ENCODE data around the gene TCEA3. TPM values are rescaled to one million over a fixed set of nuclear protein-coding genes. Genes with fewer than 3 reads are reported as not detected.

The TCEA3 gene
- 27.4 TPM for polyA plus RNA-seq (2013, experiment 1 of 2)
- polyA plus RNA-seq (2013, experiment 2 of 2) = 25.9 TPM

DNA sequence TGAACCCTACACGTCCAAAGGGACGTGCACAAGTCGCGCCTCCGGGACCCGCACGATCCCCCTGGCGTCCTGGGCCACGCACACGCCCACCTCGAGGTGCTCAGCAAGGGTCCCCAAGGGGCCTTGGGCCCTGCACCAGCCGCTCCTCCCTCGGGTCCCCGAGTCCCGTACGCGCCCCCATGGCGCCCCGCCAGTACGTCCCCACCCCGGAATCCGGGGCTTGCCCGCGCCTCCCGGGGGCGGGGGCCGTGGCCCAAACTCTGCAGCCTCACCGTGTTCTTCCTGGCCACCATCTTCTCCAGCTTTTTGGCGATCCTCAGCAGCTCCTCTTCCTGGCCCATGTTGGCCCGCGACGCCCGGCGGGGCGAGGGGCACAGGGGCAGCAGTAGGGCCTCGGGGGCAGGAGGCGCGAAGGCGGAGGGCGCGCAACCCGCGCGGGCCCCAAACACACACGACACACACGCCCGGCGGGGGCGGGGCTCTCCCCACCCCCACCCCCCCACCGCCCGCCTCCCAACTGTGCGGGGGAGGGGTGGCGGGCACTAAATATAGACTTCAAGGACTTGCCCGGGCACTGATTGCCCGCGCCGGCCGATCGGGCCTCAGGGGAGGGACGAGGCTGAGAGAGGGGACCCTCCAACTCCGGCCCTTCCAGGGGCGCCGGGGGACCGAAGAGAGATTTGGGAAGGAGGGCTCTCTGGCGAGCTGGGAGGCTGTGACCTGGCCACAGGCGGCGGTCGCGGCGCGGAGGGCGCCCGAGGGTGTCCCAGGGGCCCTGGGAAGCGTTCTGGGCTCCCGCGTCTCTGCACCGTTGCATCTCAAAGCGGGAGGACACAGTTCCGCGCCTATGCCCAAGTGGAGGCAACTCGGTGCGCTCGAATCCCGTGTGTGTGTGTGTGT, at the start of gene TCEA3:
TCEA3 (minus strand) TSS at position 456 of the 900 bp plus-strand sequence; CDS start at position 341, 115 bp downstream.
- peak within 1 kb of the TSS; percentile 90 for H4K91ac ChIP-seq (ENCODE audit: low read length)
- H3K14ac ChIP-seq (ENCODE audit: low read length in 2 of 2) = peak within 1 kb of the TSS in 1 of 2 experiments; percentile 95
- no peak within 1 kb of the TSS for H2BK5ac ChIP-seq (ENCODE audit: low read depth, low read length, poor library complexity, severe bottlenecking)
- no peaks in the 10 kb centered on the region for H3K9me3 ChIP-seq (ENCODE audit: control insufficient read depth, low read length)
- H3K18ac ChIP-seq (ENCODE audit: low read depth in 1 of 2, low read length in 2 of 2) = peak within 1 kb of the TSS; percentile 94 to 97
- peak within 1 kb of the TSS; percentile 46 for H2AFZ ChIP-seq (ENCODE audit: low read depth, low read length)
- peaks cover 5 to 34% of the 10 kb centered on the region in 2 experiments for H3K36me3 ChIP-seq (ENCODE audit: control insufficient read depth in 1 of 2, insufficient read depth in 2 of 2, low read depth in 1 of 2, low read length in 2 of 2)
- H3K4me2 ChIP-seq (ENCODE audit: low read length, poor library complexity, severe bottlenecking) = peak within 1 kb of the TSS; percentile 96
- no peak within 1 kb of the TSS for H2AK5ac ChIP-seq (ENCODE audit: low read length, severe bottlenecking)
- peak within 1 kb of the TSS; percentile 70 to 81 for H3K4me3 ChIP-seq (ENCODE audit: insufficient read depth in 1 of 2, low read depth in 1 of 2, low read length in 2 of 2)
- H3K4me1 ChIP-seq (ENCODE audit: control insufficient read depth, insufficient read depth, low read depth, low read length) = peaks cover 25% of the 10 kb centered on the region
- H2BK12ac ChIP-seq (ENCODE audit: low read length in 2 of 2) = peak within 1 kb of the TSS; percentile 57 to 96
- 4% methylated on average over 35 of the region's 84 CpGs for WGBS
- no peaks in the 10 kb centered on the region for H3K27me3 ChIP-seq (ENCODE audit: control insufficient read depth in 1 of 2, insufficient read depth in 1 of 2, low read length in 2 of 2)
- H3K23ac ChIP-seq (ENCODE audit: low read length in 2 of 2) = peak within 1 kb of the TSS in 1 of 2 experiments; percentile 81
- H2BK120ac ChIP-seq (ENCODE audit: low read depth, low read length) = peak within 1 kb of the TSS; percentile 96
- peaks cover 2% of the 10 kb centered on the region for H3K79me1 ChIP-seq (replicated peaks; ENCODE audit: low read length, poor library complexity, severe bottlenecking)
- peak within 1 kb of the TSS; percentile 75 for H3K9ac ChIP-seq (ENCODE audit: low read length)
- peak within 1 kb of the TSS; percentile 95 for H4K8ac ChIP-seq (ENCODE audit: low read length)
- no peak within 1 kb of the TSS for H3K27ac ChIP-seq (ENCODE audit: low read length, poor library complexity, severe bottlenecking)
- peak; percentile 45 for DNase-seq
- peak within 1 kb of the TSS; percentile 96 for H2BK15ac ChIP-seq (ENCODE audit: low read depth, poor library complexity, severe bottlenecking)
- H3K4ac ChIP-seq (ENCODE audit: low read depth in 1 of 2, low read length in 2 of 2) = peak within 1 kb of the TSS; percentile 76 to 91

DNA sequence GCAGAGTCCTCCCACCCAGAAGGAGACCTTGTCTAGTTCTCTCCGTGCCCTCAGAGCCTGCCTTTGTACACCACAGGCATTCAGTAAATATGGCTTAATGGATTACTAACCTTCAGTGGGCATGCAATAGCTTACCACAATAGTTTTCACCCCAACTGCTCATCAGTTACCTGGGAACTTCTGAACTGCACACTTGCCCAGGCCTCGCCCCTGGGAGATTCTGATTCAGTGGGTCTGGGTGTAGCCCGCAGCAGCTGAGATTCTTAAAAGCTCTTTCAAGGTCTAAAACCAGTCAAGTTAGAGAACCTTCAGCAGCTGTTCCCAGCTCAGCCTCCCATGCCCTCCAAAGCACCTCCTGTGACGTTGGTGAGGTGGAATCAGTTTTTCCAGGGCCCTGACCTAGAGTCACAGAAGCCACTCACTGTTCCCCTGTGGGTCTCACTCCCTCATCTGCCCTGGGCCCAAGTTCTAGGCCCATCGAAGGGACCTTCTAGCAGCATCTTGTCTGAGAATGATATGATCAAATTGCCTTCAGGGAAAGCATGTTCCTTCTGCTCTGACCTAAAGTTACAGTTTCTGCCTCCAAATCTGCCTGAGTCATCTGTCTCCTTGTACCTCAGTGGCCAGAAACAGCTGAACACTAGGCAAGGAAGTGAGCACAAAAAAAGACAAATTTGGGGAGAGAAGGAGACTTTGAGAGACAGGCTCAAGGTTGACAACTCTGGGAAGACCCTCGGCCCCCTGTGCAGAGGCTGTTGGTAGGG, 48.7 kb upstream of the TCEA3 start:
- H2BK120ac ChIP-seq (ENCODE audit: low read depth, low read length) = no peak overlapping the region
- H3K79me1 ChIP-seq (replicated peaks; ENCODE audit: low read length, poor library complexity, severe bottlenecking) = peaks cover 37% of the 10 kb centered on the region
- no peak overlapping the region for H3K18ac ChIP-seq (ENCODE audit: low read depth in 1 of 2, low read length in 2 of 2)
- H2AFZ ChIP-seq (ENCODE audit: low read depth, low read length) = no peak overlapping the region
- no peak overlapping the region for H2BK15ac ChIP-seq (ENCODE audit: low read depth, poor library complexity, severe bottlenecking)
- peak overlapping the region in 1 of 2 experiments; percentile 35 for H3K4me3 ChIP-seq (ENCODE audit: insufficient read depth in 1 of 2, low read depth in 1 of 2, low read length in 2 of 2)
- peaks cover 16% of the 10 kb centered on the region for H3K4me1 ChIP-seq (ENCODE audit: control insufficient read depth, insufficient read depth, low read depth, low read length)
- H3K23ac ChIP-seq (ENCODE audit: low read length in 2 of 2) = no peak overlapping the region
- no peak overlapping the region for H2BK12ac ChIP-seq (ENCODE audit: low read length in 2 of 2)
- no peaks in the 10 kb centered on the region for H3K27me3 ChIP-seq (ENCODE audit: control insufficient read depth in 1 of 2, insufficient read depth in 1 of 2, low read length in 2 of 2)
- no peak overlapping the region for H4K91ac ChIP-seq (ENCODE audit: low read length)
- no peak overlapping the region for H3K27ac ChIP-seq (ENCODE audit: low read length, poor library complexity, severe bottlenecking)
- H3K9me3 ChIP-seq (ENCODE audit: control insufficient read depth, low read length) = no peaks in the 10 kb centered on the region
- WGBS = 89% methylated on average over 6 of the region's 6 CpGs
- peak overlapping the region; percentile 67 for H3K9ac ChIP-seq (ENCODE audit: low read length)
- H3K14ac ChIP-seq (ENCODE audit: low read length in 2 of 2) = no peak overlapping the region
- H2AK5ac ChIP-seq (ENCODE audit: low read length, severe bottlenecking) = no peak overlapping the region
- H4K8ac ChIP-seq (ENCODE audit: low read length) = no peak overlapping the region
- H3K4me2 ChIP-seq (ENCODE audit: low read length, poor library complexity, severe bottlenecking) = no peak overlapping the region
- peaks cover 7 to 9% of the 10 kb centered on the region in 2 experiments for H3K36me3 ChIP-seq (ENCODE audit: control insufficient read depth in 1 of 2, insufficient read depth in 2 of 2, low read depth in 1 of 2, low read length in 2 of 2)
- no peak overlapping the region for H3K4ac ChIP-seq (ENCODE audit: low read depth in 1 of 2, low read length in 2 of 2)
- no peak overlapping the region for H2BK5ac ChIP-seq (ENCODE audit: low read depth, low read length, poor library complexity, severe bottlenecking)
- no peak for DNase-seq

GRCh38 chr1:23472351-23473036, 47.9 kb upstream of the TCEA3 start:
- H3K9me3 ChIP-seq (ENCODE audit: control insufficient read depth, low read length) = no peaks in the 10 kb centered on the region
- no peaks in the 10 kb centered on the region for H3K27me3 ChIP-seq (ENCODE audit: control insufficient read depth in 1 of 2, insufficient read depth in 1 of 2, low read length in 2 of 2)
- H2AFZ ChIP-seq (ENCODE audit: low read depth, low read length) = no peak overlapping the region
- peaks cover 16% of the 10 kb centered on the region for H3K4me1 ChIP-seq (ENCODE audit: control insufficient read depth, insufficient read depth, low read depth, low read length)
- H2AK5ac ChIP-seq (ENCODE audit: low read length, severe bottlenecking) = no peak overlapping the region
- no peak overlapping the region for H2BK15ac ChIP-seq (ENCODE audit: low read depth, poor library complexity, severe bottlenecking)
- no peak overlapping the region for H3K27ac ChIP-seq (ENCODE audit: low read length, poor library complexity, severe bottlenecking)
- 97% methylated on average over 5 of the region's 5 CpGs for WGBS
- H4K91ac ChIP-seq (ENCODE audit: low read length) = no peak overlapping the region
- peaks cover 3 to 5% of the 10 kb centered on the region in 2 experiments for H3K36me3 ChIP-seq (ENCODE audit: control insufficient read depth in 1 of 2, insufficient read depth in 2 of 2, low read depth in 1 of 2, low read length in 2 of 2)
- no peak overlapping the region for H4K8ac ChIP-seq (ENCODE audit: low read length)
- no peak overlapping the region for H2BK120ac ChIP-seq (ENCODE audit: low read depth, low read length)
- no peak for DNase-seq
- H3K79me1 ChIP-seq (replicated peaks; ENCODE audit: low read length, poor library complexity, severe bottlenecking) = peaks cover 33% of the 10 kb centered on the region
- no peak overlapping the region for H3K18ac ChIP-seq (ENCODE audit: low read depth in 1 of 2, low read length in 2 of 2)
- no peak overlapping the region for H2BK5ac ChIP-seq (ENCODE audit: low read depth, low read length, poor library complexity, severe bottlenecking)
- H3K4me3 ChIP-seq (ENCODE audit: insufficient read depth in 1 of 2, low read depth in 1 of 2, low read length in 2 of 2) = no peak overlapping the region
- no peak overlapping the region for H3K23ac ChIP-seq (ENCODE audit: low read length in 2 of 2)
- H3K9ac ChIP-seq (ENCODE audit: low read length) = peak overlapping the region; percentile 67
- H3K4me2 ChIP-seq (ENCODE audit: low read length, poor library complexity, severe bottlenecking) = no peak overlapping the region
- H2BK12ac ChIP-seq (ENCODE audit: low read length in 2 of 2) = no peak overlapping the region
- H3K14ac ChIP-seq (ENCODE audit: low read length in 2 of 2) = no peak overlapping the region
- no peak overlapping the region for H3K4ac ChIP-seq (ENCODE audit: low read depth in 1 of 2, low read length in 2 of 2)

All from mesenchymal stem cell (in vitro differentiated cells and primary cell).